HG02610 (cell line): ENCODE data around the gene ZNF362.

Source experiments
- ATAC-seq: cut with Tn5 transposase; IDR thresholded peaks from one replicate; pipeline ENCODE4 v1.9.1; 2021; ENCODE audit warnings: mild to moderate bottlenecking, moderate library complexity; ENCODE audit not compliant: unreplicated experiment

Gene ZNF362

GRCh38 chr1:33323663-33324477 lies 67.6 kb downstream of the ZNF362 start:
- no peak for ATAC-seq

- ATAC-seq = no peak
Measured at GRCh38 chr1:33324677-33325575, 68.6 kb downstream of the ZNF362 start.

GRCh38 chr1:33326785-33327184 lies 70.5 kb downstream of the ZNF362 start:
- no peak for ATAC-seq

- no peak for ATAC-seq
Measured at GRCh38 chr1:33327587-33328325, 71.5 kb downstream of the ZNF362 start.

- no peak for ATAC-seq
Measured at GRCh38 chr1:33328817-33329216, 72.5 kb downstream of the ZNF362 start.

GRCh38 chr1:33329600-33330305 lies 73.5 kb downstream of the ZNF362 start:
- no peak for ATAC-seq

- ATAC-seq = no peak
Measured at GRCh38 chr1:33330361-33330890, 74.1 kb downstream of the ZNF362 start.

GRCh38 chr1:33330906-33331305 lies 74.6 kb downstream of the ZNF362 start:
- ATAC-seq = no peak

GRCh38 chr1:33331444-33332356 lies 75.4 kb downstream of the ZNF362 start:
- no peak for ATAC-seq

- ATAC-seq = no peak
Measured at GRCh38 chr1:33332357-33332789, 76.1 kb downstream of the ZNF362 start.

GRCh38 chr1:33332881-33333280 lies 76.6 kb downstream of the ZNF362 start:
- ATAC-seq = no peak

- ATAC-seq = no peak
Measured at GRCh38 chr1:33334081-33334552, 77.8 kb downstream of the ZNF362 start.

GRCh38 chr1:33335020-33335419 lies 78.7 kb downstream of the ZNF362 start:
- ATAC-seq = no peak

- ATAC-seq = no peak
Measured at GRCh38 chr1:33336580-33336979, 80.3 kb downstream of the ZNF362 start.

GRCh38 chr1:33337441-33337840 lies 81.1 kb downstream of the ZNF362 start:
- ATAC-seq = no peak

- ATAC-seq = no peak
Measured at GRCh38 chr1:33338048-33338439, 81.8 kb downstream of the ZNF362 start.

- ATAC-seq = no peak
Measured at GRCh38 chr1:33338440-33339211, 82.3 kb downstream of the ZNF362 start.

- no peak for ATAC-seq
Measured at GRCh38 chr1:33339413-33339812, 83.1 kb downstream of the ZNF362 start.
